H1 (cell line): ENCODE measurements around the gene SHLD1. TPM values are rescaled to one million over a fixed set of nuclear protein-coding genes. Genes with fewer than 3 reads are reported as not detected.

Experiments used
- ASH2L ChIP-seq: fragments of 200-600, 300-600 bp; sonication (generic); IDR thresholded peaks from one replicate; pipeline ENCODE4 v1.7.1; 2017; ENCODE audit warnings: low read length
- CHD1 ChIP-seq: IDR thresholded peaks from 2 replicates; pipeline ENCODE4 v1.6.1; 2012; ENCODE audit warnings: low read depth, low read length, improper control_type of control experiment
- EP300 ChIP-seq, 2 experiments: IDR thresholded peaks; 1 replicate in 1 of 2; 2 replicates in 1 of 2; pipeline ENCODE4 v1.6.1; 2011 to 2012; ENCODE audit warnings: low read depth in 2 of 2, low read length in 2 of 2, mild to moderate bottlenecking in 2 of 2, borderline replicate concordance in 1 of 2, inconsistent platforms in 1 of 2, moderate library complexity in 1 of 2
- GTF2F1 ChIP-seq: IDR thresholded peaks from 2 replicates; pipeline ENCODE4 v1.6.1; 2012; ENCODE audit warnings: low read depth, low read length, improper control_type of control experiment, borderline replicate concordance
- SAP30 ChIP-seq: fragments of 300-600 bp; sonication (generic); IDR thresholded peaks from 2 replicates; pipeline ENCODE4 v1.7.1; 2012; ENCODE audit warnings: low read length, moderate library complexity, mild to moderate bottlenecking, inconsistent platforms; ENCODE audit not compliant: insufficient read depth, insufficient replicate concordance
- YY1 ChIP-seq: IDR thresholded peaks from 2 replicates; pipeline ENCODE4 v1.6.1; 2011; ENCODE audit warnings: low read depth, mild to moderate bottlenecking, low read length
- ZNF274 ChIP-seq: IDR thresholded peaks from 2 replicates; pipeline ENCODE4 v1.7.0; 2012; ENCODE audit warnings: low read length, borderline replicate concordance; ENCODE audit errors: extremely low read depth
- polyA plus RNA-seq, 7 experiments: library from polyadenylated mRNA; depleted of rRNA in 3 of 7; stranded (reverse) in 5 of 7; unstranded in 2 of 7; fragments of >200 nt in 5 of 7; fragments of 200-250 nt in 2 of 7; gene quantifications; 1 replicate in 5 of 7; 2 replicates in 1 of 7; 4 replicates in 1 of 7; pipeline versions ENCODE4 v1.2.1 to v1.2.3, GENCODE V29; 2011 to 2013; ENCODE audit warnings: missing spikeins in 2 of 7, mixed read lengths in 2 of 7
- total RNA-seq: library from RNA; stranded (reverse); fragmentation: NEBNext Ultra II Directional; extraction: Animal tissue kit (Norgen Biotek cat#: 25700); gene quantifications from 2 replicates; pipeline ENCODE4 v1.2.1, GENCODE V29; 2021

The SHLD1 gene
- total and polyA plus RNA-seq, 2 of the 8 experiments (the other 6 are each of a cell fraction or from before 2014, with no cell fraction given) = 4.2 to 6.5 TPM

DNA sequence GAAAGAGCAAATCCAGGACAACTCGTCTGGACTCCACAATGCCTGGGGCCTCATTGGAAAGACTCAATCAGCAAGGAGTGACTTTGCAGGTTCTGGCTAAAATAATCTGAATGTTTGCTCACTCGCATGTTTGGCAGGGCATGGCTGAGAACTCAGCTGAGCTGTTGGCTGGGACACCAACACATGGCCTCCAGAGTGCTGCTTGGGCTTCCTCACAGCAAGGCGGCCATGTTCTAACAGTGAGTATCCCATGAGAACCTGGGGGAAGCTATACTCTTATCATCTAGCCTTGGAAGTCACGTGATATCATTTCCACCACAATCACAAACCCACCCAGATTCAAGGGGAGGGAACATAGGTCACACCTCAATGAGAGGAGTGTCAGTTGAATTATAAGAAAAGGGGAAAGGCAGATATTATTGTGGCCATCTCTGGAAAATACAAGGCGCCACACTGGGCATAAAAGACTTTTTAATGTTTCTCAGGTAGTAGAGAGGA lies 23.1 kb upstream of the SHLD1 start (continued):
- TF ChIP-seq ASH2L = no peak
- no peak for TF ChIP-seq ZNF274
- TF ChIP-seq GTF2F1 = no peak
- no peak for TF ChIP-seq CHD1
- TF ChIP-seq SAP30 = no peak
- no peak for TF ChIP-seq YY1
- no peak for TF ChIP-seq EP300 (IDR thresholded peaks at IDR 0.05; ENCODE audit: borderline replicate concordance in 1 of 2, low read depth in 2 of 2, low read length in 2 of 2)
